H1 (cell line): Measurements from ENCODE around the gene TPPP3. TPM values are rescaled to one million over a fixed set of nuclear protein-coding genes. Genes with fewer than 3 reads are reported as not detected.
"Not testable (repeated sequence)": the region's sequence is repeated elsewhere in the genome, so short reads cannot be mapped to it uniquely, and the experiment has no call there.

ENCODE experiments used
- CTCF ChIA-PET: fragments of 300-600 bp; sonication (Branson Sonifier 250); formaldehyde crosslinking; loops from one replicate; lab custom pipeline; 2021; ENCODE audit not compliant: partially characterized antibody; lab: Charles Lee
- POLR2A ChIA-PET: fragments of 300-600 bp; sonication (Branson Sonifier 250); formaldehyde crosslinking; loops from one replicate; lab custom pipeline; 2021; ENCODE audit warnings: inconsistent platforms; ENCODE audit not compliant: partially characterized antibody; lab: Charles Lee
- DNase-seq, 2 experiments: peaks; one replicate each; pipeline versions ENCODE4 v3.0.0 to v3.0.0-alpha.2; 2010 to 2022; ENCODE audit warnings: low spot score in 2 of 2, low read depth in 1 of 2, mixed read lengths in 1 of 2
- FAIRE-seq: peaks from 2 replicates; lab custom pipeline; 2011; peaks lifted over from hg19 to GRCh38; lab: Jason Lieb, UNC
- H2AFZ ChIP-seq: 2 replicates; pipeline ENCODE4 v1.8.1; 2012; ENCODE audit warnings: low read length, inconsistent platforms
- H2AK5ac ChIP-seq: 2 replicates; pipeline ENCODE4 v1.6.1; 2013; ENCODE audit warnings: low read depth, low read length
- H2BK120ac ChIP-seq: replicated peaks from 2 replicates; pipeline ENCODE3; 2013; ENCODE audit warnings: low read depth, low read length, inconsistent platforms
- H2BK12ac ChIP-seq: 2 replicates; pipeline ENCODE4 v1.6.1; 2013; ENCODE audit warnings: low read depth, low read length
- H2BK15ac ChIP-seq: 2 replicates; pipeline ENCODE4 v1.6.1; 2013; ENCODE audit warnings: low read length
- H2BK20ac ChIP-seq: 2 replicates; pipeline ENCODE4 v1.6.1; 2013; ENCODE audit warnings: low read length
- H2BK5ac ChIP-seq: 2 replicates; pipeline ENCODE4 v1.6.1; 2013; ENCODE audit warnings: low read depth, low read length
- H3K14ac ChIP-seq: 2 replicates; pipeline ENCODE4 v1.6.1; 2013; ENCODE audit warnings: inconsistent platforms; ENCODE audit not compliant: insufficient read length
- H3K18ac ChIP-seq: 2 replicates; pipeline ENCODE4 v1.6.1; 2013; ENCODE audit warnings: low read length; ENCODE audit errors: extremely low read depth
- H3K23ac ChIP-seq: 2 replicates; pipeline ENCODE4 v1.6.1; 2013; ENCODE audit warnings: inconsistent platforms; ENCODE audit not compliant: insufficient read length
- H3K23me2 ChIP-seq: 2 replicates; pipeline ENCODE4 v1.6.1; 2013; ENCODE audit warnings: low read depth, low read length
- H3K27ac ChIP-seq: 2 replicates; pipeline ENCODE4 v1.6.1; 2011; ENCODE audit warnings: low read depth, low read length, inconsistent platforms
- H3K27me3 ChIP-seq, 4 experiments: replicated peaks in 1 of 4; 1 replicate in 1 of 4; 2 replicates in 3 of 4; pipeline versions ENCODE4 v1.6.1 to v1.8.1; 2011 to 2013; ENCODE audit warnings: low read length in 3 of 4, mild to moderate bottlenecking in 3 of 4, inconsistent platforms in 2 of 4, mixed read lengths in 2 of 4, moderate library complexity in 1 of 4; ENCODE audit not compliant: control insufficient read depth in 3 of 4, insufficient read depth in 3 of 4; ENCODE audit errors: extremely low read depth in 1 of 4
- H3K36me3 ChIP-seq, 4 experiments: 2 replicates each; pipeline versions ENCODE4 v1.6.1 to v1.8.1; 2011 to 2013; ENCODE audit warnings: mild to moderate bottlenecking in 4 of 4, low read length in 3 of 4, moderate library complexity in 2 of 4, control low read depth in 1 of 4, inconsistent platforms in 1 of 4; ENCODE audit not compliant: insufficient read depth in 4 of 4, control insufficient read depth in 2 of 4
- H3K4ac ChIP-seq: replicated peaks from 2 replicates; pipeline ENCODE3; 2013; ENCODE audit warnings: low read length, low read depth, mixed read lengths, inconsistent platforms; ENCODE audit not compliant: insufficient read length
- H3K4me1 ChIP-seq, 4 experiments: replicated peaks in 1 of 4; 1 replicate in 1 of 4; 2 replicates in 3 of 4; pipeline versions ENCODE4 v1.6.1 to v1.8.1; 2011 to 2013; ENCODE audit warnings: low read length in 3 of 4, inconsistent platforms in 2 of 4, mixed read lengths in 1 of 4; ENCODE audit not compliant: insufficient read depth in 4 of 4, control insufficient read depth in 3 of 4
- H3K4me2 ChIP-seq, 2 experiments: 2 replicates each; pipeline versions ENCODE4 v1.6.1 to v1.8.1; 2011 to 2013; ENCODE audit warnings: low read depth in 2 of 2, low read length in 2 of 2, control low read depth in 1 of 2, inconsistent platforms in 1 of 2, mild to moderate bottlenecking in 1 of 2; ENCODE audit not compliant: insufficient read depth in 1 of 2
- H3K4me3 ChIP-seq, 4 experiments: fragments of 200-600, 300-600 bp in 1 of 4; sonication (generic), shearing (Covaris generic), sonication (Bioruptor Twin) in 1 of 4; 2 replicates each; pipeline versions ENCODE4 v1.5.1 to v1.8.1; 2011 to 2016; ENCODE audit warnings: low read length in 4 of 4, low read depth in 3 of 4, control low read depth in 2 of 4, inconsistent platforms in 2 of 4, mild to moderate bottlenecking in 2 of 4, mixed read lengths in 1 of 4, moderate library complexity in 1 of 4; ENCODE audit not compliant: insufficient read depth in 2 of 4; ENCODE audit errors: extremely low read depth in 1 of 4
- H3K56ac ChIP-seq: replicated peaks from 2 replicates; pipeline ENCODE3; 2013; ENCODE audit warnings: low read depth, mild to moderate bottlenecking, mixed read lengths, low read length, inconsistent platforms; ENCODE audit not compliant: insufficient read length
- H3K79me1 ChIP-seq: 2 replicates; pipeline ENCODE4 v1.6.1; 2013; ENCODE audit warnings: low read depth, low read length, control low read depth
- H3K79me2 ChIP-seq, 2 experiments: 2 replicates each; pipeline versions ENCODE4 v1.6.1 to v1.8.1; 2012 to 2013; ENCODE audit warnings: low read length in 2 of 2, mild to moderate bottlenecking in 2 of 2, inconsistent platforms in 1 of 2; ENCODE audit not compliant: insufficient read depth in 2 of 2, control insufficient read depth in 1 of 2
- H3K9ac ChIP-seq, 4 experiments: replicated peaks in 1 of 4; 1 replicate in 1 of 4; 2 replicates in 3 of 4; pipeline versions ENCODE4 v1.6.1 to v1.8.1; 2011 to 2013; ENCODE audit warnings: low read depth in 3 of 4, low read length in 3 of 4, control low read depth in 2 of 4, mild to moderate bottlenecking in 2 of 4, moderate library complexity in 2 of 4, inconsistent platforms in 1 of 4; ENCODE audit errors: extremely low read depth in 1 of 4
- H3K9me3 ChIP-seq, 2 experiments: 2 replicates each; pipeline versions ENCODE4 v1.6.1 to v1.8.1; 2012 to 2013; ENCODE audit warnings: mild to moderate bottlenecking in 2 of 2, moderate library complexity in 2 of 2, control low read depth in 1 of 2, inconsistent platforms in 1 of 2, low read depth in 1 of 2, low read length in 1 of 2, mixed read lengths in 1 of 2; ENCODE audit not compliant: insufficient read depth in 2 of 2
- H4K20me1 ChIP-seq, 2 experiments: replicated peaks in 1 of 2; 2 replicates each; pipeline versions ENCODE3 to v1.8.1; 2011 to 2013; ENCODE audit warnings: inconsistent platforms in 2 of 2, low read length in 2 of 2, mild to moderate bottlenecking in 1 of 2; ENCODE audit not compliant: insufficient read depth in 2 of 2, control insufficient read depth in 1 of 2
- H4K5ac ChIP-seq: 2 replicates; pipeline ENCODE4 v1.6.1; 2013; ENCODE audit warnings: low read length, low read depth, mixed read lengths, inconsistent platforms; ENCODE audit not compliant: insufficient read length
- H4K8ac ChIP-seq: 2 replicates; pipeline ENCODE4 v1.8.0; 2013; ENCODE audit warnings: mild to moderate bottlenecking, moderate library complexity, low read length, inconsistent platforms; ENCODE audit not compliant: insufficient read depth; ENCODE audit errors: extremely low read depth
- H4K91ac ChIP-seq: replicated peaks from 2 replicates; pipeline ENCODE3; 2013; ENCODE audit warnings: low read length, mixed read lengths, inconsistent platforms; ENCODE audit not compliant: insufficient read length
- WGBS, 2 experiments: shearing (Covaris generic) in 1 of 2; methylation state at CpG; one replicate each; pipeline versions ENCODE4 v1.1.6 to v1.1.7; 2013 to 2015; ENCODE audit warnings: low lambda C conversion rate in 2 of 2, mixed read lengths in 2 of 2, inconsistent platforms in 1 of 2, low coverage in 1 of 2, missing lambda C conversion rate in 1 of 2; ENCODE audit not compliant: insufficient replicate concordance in 2 of 2, insufficient coverage in 1 of 2, insufficient read length in 1 of 2; ENCODE audit errors: extremely low coverage in 1 of 2, missing lambda C conversion rate in 1 of 2; 5-methylcytosine and 5-hydroxymethylcytosine counted together
- polyA plus RNA-seq, 7 experiments: library from polyadenylated mRNA; depleted of rRNA in 3 of 7; stranded (reverse) in 5 of 7; unstranded in 2 of 7; fragments of >200 nt in 5 of 7; fragments of 200-250 nt in 2 of 7; gene quantifications; 1 replicate in 5 of 7; 2 replicates in 1 of 7; 4 replicates in 1 of 7; pipeline versions ENCODE4 v1.2.1 to v1.2.3, GENCODE V29; 2011 to 2013; ENCODE audit warnings: missing spikeins in 2 of 7, mixed read lengths in 2 of 7
- total RNA-seq: library from RNA; stranded (reverse); fragmentation: NEBNext Ultra II Directional; extraction: Animal tissue kit (Norgen Biotek cat#: 25700); gene quantifications from 2 replicates; pipeline ENCODE4 v1.2.1, GENCODE V29; 2021

TPPP3 gene
- total and polyA plus RNA-seq, 2 of the 8 experiments (the other 6 are each of a cell fraction or from before 2014, with no cell fraction given), result 0.77 to 1.0 TPM

DNA sequence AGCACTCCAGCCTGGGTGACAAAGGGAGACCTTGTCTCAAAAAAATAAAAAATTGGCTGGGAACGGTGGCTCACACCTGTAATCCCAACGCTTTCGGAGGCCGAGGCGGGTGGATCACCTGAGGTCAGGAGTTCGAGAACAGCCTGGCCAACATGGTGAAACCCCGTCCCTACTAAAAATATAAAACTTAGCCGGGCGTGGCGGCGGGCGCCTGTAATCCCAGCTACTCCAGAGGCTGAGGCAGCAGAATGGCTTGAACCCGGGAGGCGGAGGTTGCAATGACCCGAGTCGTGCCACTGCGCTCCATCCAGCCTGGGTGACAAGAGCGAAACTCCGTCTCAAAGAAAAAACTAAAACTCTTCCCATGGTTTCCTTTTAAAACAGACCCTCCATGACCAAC is 22.1 kb upstream of the TPPP3 start:
- H2BK12ac ChIP-seq, H3K23me2 ChIP-seq, H3K9me3 ChIP-seq, H3K79me2 ChIP-seq, H4K8ac ChIP-seq, H2BK20ac ChIP-seq, H2BK15ac ChIP-seq, H2BK5ac ChIP-seq, H4K20me1 ChIP-seq, H2AK5ac ChIP-seq, H3K18ac ChIP-seq, H3K23ac ChIP-seq, H3K27ac ChIP-seq, H3K56ac ChIP-seq, H3K36me3 ChIP-seq, DNase-seq, H3K79me1 ChIP-seq, H3K4me1 ChIP-seq, H3K4ac ChIP-seq, H3K9ac ChIP-seq, H2BK120ac ChIP-seq, H3K27me3 ChIP-seq, H3K14ac ChIP-seq, H4K91ac ChIP-seq, H2AFZ ChIP-seq, H4K5ac ChIP-seq, FAIRE-seq: not testable (repeated sequence)
- CTCF ChIA-PET, result interaction anchor here (0.9 to 32.4 kb wide), 10 partner anchors 2 to 169 kb away, joined by 3 to 476 read pairs (median 5); partner anchors contain the start of genes HSD11B2, TPPP3 and ZDHHC1
- Histone ChIP-seq H3K4me2 (peak overlapping the region; percentile 73 to 79), H3K4me3 (peak overlapping the region; percentile 40 to 66 (median 54); a peak in 6 of 8 replicates)
- POLR2A ChIA-PET, result interaction anchor here (1.3 kb wide), 1 partner anchor 10 kb away, joined by 5 read pairs; no protein-coding TSS in a partner anchor
- WGBS, 2 experiments, result 92% methylated on average over 17 of the region's 19 CpGs; no CpG with 5 or more reads in 1 of the 2 experiments
